Esophagus (tissue), 2 donors: Measurements from ENCODE around the gene STEEP1. TPM values are rescaled to one million over a fixed set of nuclear protein-coding genes. Genes with fewer than 3 reads are reported as not detected.

Experiments used
- H3K27ac ChIP-seq, 2 donors: one replicate each; pipeline ENCODE4 v1.5.1; 2013; ENCODE audit warnings: low read depth in 2 of 2, mild to moderate bottlenecking in 2 of 2, inconsistent platforms in 1 of 2, low read length in 1 of 2, moderate library complexity in 1 of 2
- H3K27me3 ChIP-seq, 2 donors: one replicate each; pipeline ENCODE4 v1.6.1; 2013; ENCODE audit warnings: low read length in 2 of 2, control low read depth in 1 of 2, mild to moderate bottlenecking in 1 of 2; ENCODE audit not compliant: insufficient read depth in 2 of 2, control insufficient read depth in 1 of 2
- H3K36me3 ChIP-seq, 2 donors: one replicate each; pipeline ENCODE4 v1.6.1; 2013; ENCODE audit warnings: low read length in 1 of 2; ENCODE audit not compliant: control insufficient read depth in 2 of 2, insufficient read depth in 2 of 2
- H3K4me1 ChIP-seq, 2 donors: one replicate each; pipeline ENCODE4 v1.6.1; 2013; ENCODE audit warnings: low read length in 1 of 2; ENCODE audit not compliant: control insufficient read depth in 2 of 2, insufficient read depth in 2 of 2
- H3K4me3 ChIP-seq, 2 donors: one replicate each; pipeline ENCODE4 v1.5.1; 2013; ENCODE audit warnings: low read length in 2 of 2, mild to moderate bottlenecking in 2 of 2, low read depth in 1 of 2, moderate library complexity in 1 of 2
- H3K9me3 ChIP-seq, 2 donors: one replicate each; pipeline ENCODE4 v1.6.1; 2013; ENCODE audit warnings: mild to moderate bottlenecking in 2 of 2, low read depth in 1 of 2, low read length in 1 of 2, moderate library complexity in 1 of 2; ENCODE audit not compliant: control insufficient read depth in 2 of 2, insufficient read depth in 1 of 2
- WGBS, 2 donors: extraction: QIAGEN DNeasy Blood & Tissue Kit; methylation state at CpG; one replicate each; pipeline ENCODE4 v1.1.7; 2013; 5-methylcytosine and 5-hydroxymethylcytosine counted together
- polyA plus RNA-seq, 2 donors: library from polyadenylated mRNA; stranded (reverse); fragments of 200-250 nt; gene quantifications; one replicate each; pipeline ENCODE4 v1.2.3, GENCODE V29; 2013
- donor health status: healthy with polysubstance abuse.
- donor health status: Bipolar disorder and iron deficiency.

The STEEP1 gene
- polyA plus RNA-seq = 10 to 100 TPM in 1 of 2 donors, 1 to 10 TPM in 1; 6.9 to 15.9 TPM

- no peaks in the 10 kb centered on the region for H3K36me3 ChIP-seq
- H3K4me1 ChIP-seq = no peaks in the 10 kb centered on the region
- no peaks in the 10 kb centered on the region for H3K27me3 ChIP-seq
- peak within 1 kb of the TSS; percentile 59 to 69 for H3K4me3 ChIP-seq
- no peaks in the 10 kb centered on the region for H3K9me3 ChIP-seq
- 1 to 29% methylated on average over 27 of the region's 27 CpGs for WGBS, 2 donors
- peak within 1 kb of the TSS; percentile 15 to 71 for H3K27ac ChIP-seq
Measured at GRCh38 chrX:119565107-119565663, at the start of gene STEEP1. STEEP1 (minus strand) TSS chrX:119565409; CDS start chrX:119565355, 54 bp downstream.

DNA sequence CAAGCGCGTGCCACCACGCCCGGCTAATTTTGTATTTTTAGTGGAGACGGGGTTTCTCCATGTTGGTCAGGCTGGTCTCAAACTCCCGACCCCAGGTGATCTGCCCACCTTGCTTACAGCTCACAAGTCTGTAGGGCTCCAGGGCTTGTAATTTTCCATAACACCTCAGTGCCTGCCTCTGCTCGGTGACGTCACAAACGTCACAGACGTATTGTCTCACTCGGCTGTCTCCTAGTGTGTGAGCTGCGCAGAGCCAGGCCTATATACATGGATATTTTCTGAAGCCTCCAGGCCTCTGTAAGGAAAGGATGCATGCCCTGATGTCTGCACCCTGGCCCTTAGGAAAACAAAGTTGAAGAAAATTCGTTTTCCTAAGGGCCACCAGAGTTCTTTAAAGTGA, 49.6 kb upstream of the STEEP1 start:
- Histone ChIP-seq H3K4me3 (no peak overlapping the region), H3K4me1 (no peaks in the 10 kb centered on the region), H3K27me3 (no peaks in the 10 kb centered on the region), H3K9me3 (no peaks in the 10 kb centered on the region), H3K36me3 (no peaks in the 10 kb centered on the region), H3K27ac (no peak overlapping the region)
- WGBS, 2 donors = 85 to 87% methylated on average over 12 to 13 of the region's 13 CpGs

- Histone ChIP-seq H3K27ac (peak overlapping the region in 1 of 2 donors; percentile 94), H3K9me3 (no peaks in the 10 kb centered on the region), H3K36me3 (no peaks in the 10 kb centered on the region), H3K27me3 (peaks cover 0 to 4% of the 10 kb centered on the region in 2 donors), H3K4me1 (no peaks in the 10 kb centered on the region), H3K4me3 (peak overlapping the region in 1 of 2 donors; percentile 61)
- WGBS, 2 donors = 33 to 52% methylated on average over 7 of the region's 7 CpGs
Measured at GRCh38 chrX:119607018-119607389, 41.8 kb upstream of the STEEP1 start.

DNA sequence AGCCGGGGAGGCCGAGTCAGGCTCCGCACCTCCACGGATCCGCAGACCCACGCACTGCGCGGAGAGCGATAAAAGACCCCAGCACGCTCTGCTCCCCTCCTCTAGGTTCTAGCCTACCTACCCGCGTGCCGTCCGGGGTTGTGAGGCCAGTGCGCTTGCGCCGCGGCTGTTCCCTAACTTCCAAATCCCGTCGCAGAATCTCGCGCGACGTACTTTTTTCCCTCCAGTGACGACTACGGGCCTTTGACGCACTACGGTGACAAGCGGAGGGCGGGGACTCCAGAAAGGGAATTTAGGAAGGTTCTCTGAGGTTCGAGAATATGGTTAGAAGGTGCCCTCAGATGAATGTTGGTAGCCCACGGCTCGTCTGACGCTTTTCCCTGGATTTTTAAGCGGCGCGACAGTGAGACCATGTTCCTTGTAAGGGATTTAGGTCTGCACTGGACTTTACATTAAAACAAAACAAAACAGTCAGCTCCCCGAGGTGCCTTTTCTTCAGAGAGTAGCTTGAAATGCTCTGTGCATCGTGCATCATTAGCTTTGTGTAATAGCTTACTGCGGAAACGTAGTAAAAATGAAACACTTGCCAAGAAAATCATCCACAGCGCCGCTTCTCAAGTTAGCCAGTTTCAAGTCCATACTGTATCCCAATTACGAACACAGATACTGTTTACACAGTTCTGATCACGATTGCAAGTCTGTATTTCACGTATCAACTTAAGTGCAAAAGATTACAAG, 41.2 kb upstream of the STEEP1 start, which contains the start of gene NKRF:
TSS of gene NKRF (minus strand) at position 145 of the 738 bp plus-strand sequence.
- Histone ChIP-seq H3K4me3 (peak within 1 kb of the TSS; percentile 61 to 93), H3K27ac (peak within 1 kb of the TSS; percentile 75 to 94), H3K4me1 (no peaks in the 10 kb centered on the region), H3K36me3 (no peaks in the 10 kb centered on the region), H3K27me3 (peaks cover 0 to 4% of the 10 kb centered on the region in 2 donors), H3K9me3 (no peaks in the 10 kb centered on the region)
- 2 to 32% methylated on average over 46 of the region's 46 CpGs for WGBS, 2 donors

DNA sequence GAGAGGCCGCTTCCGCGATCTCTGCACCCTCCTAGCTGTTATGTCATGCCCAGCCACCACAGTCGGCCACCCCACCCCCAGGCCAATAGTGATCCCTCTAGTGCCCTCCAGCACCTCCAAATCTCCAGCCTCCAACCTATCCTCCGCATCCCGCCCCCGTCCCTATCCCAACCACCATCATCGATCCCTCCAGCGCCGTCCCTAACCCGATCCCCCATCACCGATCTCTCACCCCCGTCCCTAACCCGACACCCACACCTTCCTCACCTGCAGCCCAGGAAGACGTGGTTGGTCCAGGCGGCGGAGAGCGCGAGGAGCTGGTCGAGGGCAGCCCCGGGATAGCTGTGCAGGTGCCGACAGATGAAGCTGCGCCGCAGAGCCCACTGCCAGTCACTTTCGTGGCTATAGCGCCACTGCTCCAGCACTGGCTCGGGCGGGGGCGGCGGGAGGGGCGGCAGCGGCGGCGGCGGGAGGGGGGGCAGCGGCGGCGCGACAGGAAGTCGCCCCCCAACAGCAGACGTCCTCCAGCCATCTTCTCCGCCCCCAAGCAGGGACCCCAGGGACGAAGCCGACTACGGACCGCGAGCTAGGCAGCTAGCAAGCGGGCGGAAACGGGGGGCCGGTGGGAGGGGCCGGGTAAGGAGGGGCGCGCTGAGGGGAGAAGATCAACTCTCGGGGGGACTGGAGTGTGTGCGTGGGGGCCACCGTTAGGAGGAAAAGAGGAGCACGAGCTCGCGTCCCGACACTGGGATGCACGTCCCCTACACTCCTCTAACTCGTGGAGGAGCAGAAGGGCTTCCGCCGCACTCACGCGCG, 40.5 kb upstream of the STEEP1 start:
- Histone ChIP-seq H3K36me3 (no peaks in the 10 kb centered on the region), H3K27me3 (peaks cover 0 to 4% of the 10 kb centered on the region in 2 donors), H3K4me1 (no peaks in the 10 kb centered on the region), H3K27ac (peak overlapping the region; percentile 69 to 94), H3K9me3 (no peaks in the 10 kb centered on the region), H3K4me3 (peak overlapping the region; percentile 61 to 93)
- 2 to 37% methylated on average over 52 to 67 of the region's 68 CpGs for WGBS, 2 donors

DNA sequence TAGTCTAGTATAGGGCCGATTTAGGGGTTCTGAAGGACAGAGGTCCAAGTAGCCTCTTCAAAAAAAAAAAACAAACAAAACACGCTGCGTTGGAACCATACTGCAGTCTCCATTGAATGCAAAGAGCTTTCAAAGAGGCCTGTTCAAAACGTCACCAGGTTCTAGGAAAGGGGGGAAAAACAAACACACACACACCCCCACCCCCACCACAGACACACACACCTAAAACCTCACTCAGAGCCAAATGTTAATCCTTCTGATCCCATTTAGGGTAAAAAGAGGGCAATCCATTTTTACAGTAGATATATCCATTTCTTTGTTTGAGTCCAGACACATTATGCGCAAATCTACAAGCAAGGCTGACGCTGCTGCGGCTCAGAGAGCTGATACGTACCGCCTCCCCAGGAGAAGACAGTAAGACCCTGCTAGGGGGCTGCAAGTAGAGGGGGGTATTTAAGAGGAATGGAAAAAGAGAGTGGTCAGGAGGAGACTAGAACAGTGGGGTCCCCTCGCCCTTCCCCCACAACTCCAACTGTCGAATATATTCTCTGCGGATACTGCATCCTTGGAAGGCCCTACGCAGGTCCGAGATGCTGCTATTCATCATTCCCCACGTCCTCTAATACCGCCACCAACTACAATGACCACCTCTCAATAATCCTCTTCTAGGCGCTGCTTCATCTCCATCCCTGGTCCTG, 39.7 kb upstream of the STEEP1 start:
- H3K27ac ChIP-seq = no peak overlapping the region
- H3K36me3 ChIP-seq = no peaks in the 10 kb centered on the region
- H3K9me3 ChIP-seq = no peaks in the 10 kb centered on the region
- 8 to 33% methylated on average over 17 of the region's 17 CpGs for WGBS, 2 donors
- peak overlapping the region; percentile 61 to 93 for H3K4me3 ChIP-seq
- H3K27me3 ChIP-seq = peaks cover 0 to 4% of the 10 kb centered on the region in 2 donors
- H3K4me1 ChIP-seq = no peaks in the 10 kb centered on the region

DNA sequence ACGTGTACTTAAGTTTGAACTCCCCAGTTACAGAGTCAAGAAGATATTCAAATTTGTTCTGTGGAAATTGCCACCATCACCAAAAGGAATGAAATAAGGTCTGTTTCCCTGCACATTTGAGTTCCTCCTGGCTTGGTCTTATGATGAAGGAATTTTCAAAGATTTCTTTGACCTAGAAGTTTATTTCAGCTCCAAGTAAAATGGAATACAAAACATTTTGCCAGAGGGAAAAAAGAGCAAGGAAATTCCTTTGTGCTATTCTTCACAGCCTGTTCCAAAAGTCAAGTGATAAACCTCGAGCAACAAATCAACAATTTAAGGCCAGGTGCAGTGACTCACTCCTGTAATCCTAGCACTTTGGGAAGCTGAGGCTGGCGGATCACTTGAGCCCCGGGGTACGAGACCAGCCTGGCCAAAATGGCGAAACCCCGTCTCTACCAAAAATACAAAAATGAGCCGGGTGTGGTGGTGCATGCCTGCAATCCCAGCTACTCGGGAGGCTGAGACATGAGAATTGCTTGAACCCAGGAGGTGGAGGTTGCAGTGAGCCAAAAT, 37.6 kb upstream of the STEEP1 start:
- H3K27me3 ChIP-seq = no peaks in the 10 kb centered on the region
- no peak overlapping the region for H3K27ac ChIP-seq
- no peak overlapping the region for H3K4me3 ChIP-seq
- no peaks in the 10 kb centered on the region for H3K36me3 ChIP-seq
- no peaks in the 10 kb centered on the region for H3K4me1 ChIP-seq
- H3K9me3 ChIP-seq = no peaks in the 10 kb centered on the region
- WGBS, 2 donors = 59 to 63% methylated on average over 9 of the region's 9 CpGs

DNA sequence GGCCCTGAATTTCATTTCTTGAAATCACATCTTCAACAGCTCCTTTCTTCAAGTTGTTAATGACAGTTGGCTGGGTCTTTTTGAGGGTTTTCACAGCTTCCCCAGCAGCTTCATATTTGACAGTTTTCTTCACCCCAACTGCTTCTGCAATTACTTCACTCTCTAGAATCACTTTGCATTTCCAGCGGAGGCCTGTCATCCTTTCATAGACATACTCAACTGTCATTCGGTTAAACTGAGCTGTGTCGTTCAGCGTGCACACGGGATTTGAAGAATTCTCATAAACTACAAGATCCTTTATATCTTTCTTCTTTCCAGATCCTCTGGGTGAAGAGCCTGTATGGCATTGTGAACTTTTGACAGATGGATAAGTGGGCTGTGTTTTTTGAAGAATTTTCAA, 24.6 kb upstream of the STEEP1 start:
- no peak overlapping the region for H3K4me3 ChIP-seq
- H3K4me1 ChIP-seq = no peaks in the 10 kb centered on the region
- no peaks in the 10 kb centered on the region for H3K9me3 ChIP-seq
- no peaks in the 10 kb centered on the region for H3K36me3 ChIP-seq
- no peak overlapping the region for H3K27ac ChIP-seq
- 95 to 98% methylated on average over 5 of the region's 5 CpGs for WGBS, 2 donors
- no peaks in the 10 kb centered on the region for H3K27me3 ChIP-seq
